ENCODE measurements around the gene LHX4.

Gene LHX4

GRCh38 chr1:180259431-180260338 lies 29.6 kb downstream of the LHX4 start:
- DNase-seq = no peak

- DNase-seq = no peak
Observed at GRCh38 chr1:180260541-180260940, 30.5 kb downstream of the LHX4 start.

GRCh38 chr1:180261030-180261429 lies 31.0 kb downstream of the LHX4 start:
- DNase-seq = no peak

- DNase-seq = no peak
Observed at GRCh38 chr1:180261524-180262155, 31.6 kb downstream of the LHX4 start.

- DNase-seq = no peak
Observed at GRCh38 chr1:180262628-180263488, 32.8 kb downstream of the LHX4 start.

GRCh38 chr1:180264595-180264994 lies 34.5 kb downstream of the LHX4 start:
- no peak for DNase-seq

- DNase-seq = no peak
Observed at GRCh38 chr1:180265201-180265600, 35.1 kb downstream of the LHX4 start.

- no peak for DNase-seq
Observed at GRCh38 chr1:180265871-180266270, 35.8 kb downstream of the LHX4 start.

GRCh38 chr1:180266275-180267210 lies 36.5 kb downstream of the LHX4 start:
- no peak for DNase-seq

- DNase-seq = no peak
Observed at GRCh38 chr1:180267211-180267561, 37.1 kb downstream of the LHX4 start.

GRCh38 chr1:180267761-180268555 lies 37.9 kb downstream of the LHX4 start:
- DNase-seq = no peak

- no peak for DNase-seq
Observed at GRCh38 chr1:180268556-180269075, 38.6 kb downstream of the LHX4 start.

- peak; percentile 31 for DNase-seq
Observed at GRCh38 chr1:180269645-180270529, 39.8 kb downstream of the LHX4 start.

GRCh38 chr1:180270530-180271271 lies 40.6 kb downstream of the LHX4 start:
- DNase-seq = no peak

GRCh38 chr1:180271272-180272255 lies 41.5 kb downstream of the LHX4 start:
- no peak for DNase-seq

GRCh38 chr1:180272395-180272794 lies 42.3 kb downstream of the LHX4 start:
- no peak for DNase-seq

- DNase-seq = no peak
Observed at GRCh38 chr1:180273066-180273465, 43.0 kb downstream of the LHX4 start.

- DNase-seq = no peak
Observed at GRCh38 chr1:180274221-180274620, 44.2 kb downstream of the LHX4 start.

All from NCI-H2107 (cell line).